A549 treated with CORT108297 at 1 μM for 4 hours (cell line): Measurements from ENCODE around the gene KRT6B. TPM values are rescaled to one million over a fixed set of nuclear protein-coding genes. Genes with fewer than 3 reads are reported as not detected.

ENCODE experiments used
- total RNA-seq: library from RNA; stranded (reverse); fragments of 200-300 nt; extraction: Qiagen RNA extraction; gene quantifications from 5 replicates; pipeline ENCODE4 v1.2.3, GENCODE V29; 2022

The KRT6B gene
- 0.05 to 0.07 TPM (median 0.06 TPM) in 3 of 5 replicates, not detected in the others for total RNA-seq

GRCh38 chr12:52452101-52452500 is at the start of gene KRT6B:
TSS of gene KRT6B (minus strand) at chr12:52452146. CDS start at chr12:52452078, 68 bp downstream.

GRCh38 chr12:52493172-52493571 is 41.2 kb upstream of the KRT6B start, which contains the start of gene KRT6A:
TSS of gene KRT6A (minus strand) at chr12:52493257. CDS start at chr12:52493188, 69 bp downstream.

GRCh38 chr12:52473768-52474167 is 21.8 kb upstream of the KRT6B start, which contains the start of gene KRT6C:
TSS of gene KRT6C (minus strand) at chr12:52473805. CDS start at chr12:52473737, 68 bp downstream.

DNA sequence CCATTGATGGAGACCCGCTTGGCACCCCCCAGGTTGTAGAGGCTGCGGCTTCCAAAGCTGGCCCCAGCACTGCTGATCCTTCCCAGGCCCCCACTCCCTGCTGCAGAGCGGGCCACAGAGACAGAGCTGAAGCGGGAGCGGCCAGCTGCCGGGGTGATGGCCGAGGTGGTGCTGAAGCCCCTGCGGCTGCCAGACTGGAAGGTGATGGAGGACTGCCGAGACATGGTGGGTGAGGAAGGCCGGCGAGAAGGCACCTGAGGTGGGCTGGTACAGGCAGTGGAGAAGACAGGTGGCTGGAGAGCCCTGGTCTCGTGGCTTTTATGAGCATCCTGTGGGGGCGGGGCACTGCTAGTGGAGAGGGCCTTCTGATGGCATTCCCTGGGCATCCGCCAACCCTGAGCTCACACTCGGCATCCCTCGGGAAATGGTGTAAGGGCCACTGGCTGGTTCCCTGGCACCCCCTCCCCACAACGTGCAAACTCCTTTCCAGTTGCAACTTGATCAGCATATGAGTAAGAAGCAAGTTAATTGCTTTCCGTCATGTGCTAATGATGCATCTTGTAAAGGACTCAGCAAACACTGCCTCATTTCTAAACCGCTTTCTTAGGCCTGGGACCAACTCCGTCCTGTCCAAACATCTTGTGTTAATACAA is 17.7 kb downstream of the KRT6B start, which contains the start of gene KRT75:
Gene KRT75, minus strand, starts transcription at position 291 of the 653 bp plus-strand sequence. Its CDS starts 67 bp downstream, at position 224.

DNA sequence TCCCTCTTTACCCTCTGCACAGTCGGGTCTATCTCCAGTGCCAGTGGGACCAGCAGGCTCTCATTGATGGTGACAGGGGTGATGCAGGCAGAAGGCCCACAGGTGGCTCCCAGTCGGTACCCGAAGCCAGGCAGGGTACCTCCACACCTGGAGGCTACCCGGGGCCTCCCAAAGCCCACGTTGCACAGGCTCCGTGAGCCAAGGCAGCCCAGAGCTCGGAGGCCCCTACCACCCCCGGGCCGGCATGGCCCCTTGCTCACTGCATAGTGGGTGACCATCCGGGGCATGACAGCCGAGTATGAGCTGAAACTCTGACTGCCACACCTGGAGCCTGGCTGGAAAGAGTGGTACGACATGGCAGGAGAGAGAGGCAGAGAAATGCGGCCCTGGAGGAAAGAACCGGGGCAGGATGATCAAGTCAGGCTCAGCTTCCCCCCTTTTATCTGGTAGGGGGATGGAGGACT is 46.0 kb downstream of the KRT6B start, which contains the start of gene KRT82:
Gene KRT82, minus strand, starts transcription at position 414 of the 464 bp plus-strand sequence. Its CDS starts 58 bp downstream, at position 356.

Other genes with a start within 250 kb of the KRT6B start
- gene KRT7, start 218.9 kb downstream of the KRT6B start, total RNA-seq: 4,100 to 4,959 TPM (median 4,677 TPM) in 5 replicates
- 28.5 to 47.2 TPM (median 42.7 TPM) in 5 replicates for gene KRT86, start 177.5 kb downstream of the KRT6B start, total RNA-seq
- gene KRT81, start 160.6 kb downstream of the KRT6B start, total RNA-seq: 3,262 to 4,197 TPM (median 4,015 TPM) in 5 replicates
- 3.4 to 6.5 TPM (median 5.6 TPM) in 5 replicates for gene KRT83, start 130.7 kb downstream of the KRT6B start, total RNA-seq
- gene KRT85, start 84.7 kb downstream of the KRT6B start, total RNA-seq: 0.02 to 0.06 TPM (median 0.05 TPM) in 3 of 5 replicates, not detected in the others
- not detected in 5 replicates for gene KRT84, start 66.5 kb downstream of the KRT6B start, total RNA-seq
- not detected in 5 replicates for gene KRT82, start 45.8 kb downstream of the KRT6B start, total RNA-seq
- 0.13 to 0.21 TPM (median 0.16 TPM) in 5 replicates for gene KRT75, start 17.8 kb downstream of the KRT6B start, total RNA-seq
- gene KRT6C, start 21.7 kb upstream of the KRT6B start, total RNA-seq: not detected in 5 replicates
- 1.4 to 2.9 TPM (median 1.6 TPM) in 5 replicates for gene KRT6A, start 41.1 kb upstream of the KRT6B start, total RNA-seq
- gene KRT5, start 68.2 kb upstream of the KRT6B start, total RNA-seq: 0.08 to 0.27 TPM (median 0.21 TPM) in 5 replicates
- 0.05 TPM in 1 of 5 replicates, not detected in the others for gene KRT71, start 101.0 kb upstream of the KRT6B start, total RNA-seq
- not detected in 5 replicates for gene KRT74, start 121.7 kb upstream of the KRT6B start, total RNA-seq
- 0.05 TPM in 1 of 5 replicates, not detected in the others for gene KRT72, start 149.3 kb upstream of the KRT6B start, total RNA-seq
- not detected in 5 replicates for gene KRT73, start 166.4 kb upstream of the KRT6B start, total RNA-seq
- gene KRT2, start 200.1 kb upstream of the KRT6B start, total RNA-seq: not detected in 5 replicates
- not detected in 5 replicates for gene KRT1, start 228.3 kb upstream of the KRT6B start, total RNA-seq